WTC11 (cell line): ENCODE measurements around the gene ANKRD13A.

Experiments
- CTCF ChIP-seq: fragments of 200-600 bp; IDR thresholded peaks from 2 replicates; pipeline ENCODE4 v1.8.0; 2022; ENCODE audit warnings: antibody characterized with exemption
- ETV6 ChIP-seq: sonication (generic); formaldehyde crosslinking; IDR thresholded peaks from 2 replicates; pipeline ENCODE4 v1.8.1; 2022; ENCODE audit warnings: mild to moderate bottlenecking, missing genetic modification reagents
- TEAD4 ChIP-seq: sonication (generic); formaldehyde crosslinking; IDR thresholded peaks from 2 replicates; pipeline ENCODE4 v1.8.0; 2022; ENCODE audit warnings: mild to moderate bottlenecking, missing genetic modification reagents

- TF ChIP-seq TEAD4 (CRISPR knock-in tag): no peak
- TF ChIP-seq CTCF: no peak
- no peak for TF ChIP-seq ETV6 (CRISPR knock-in tag)
Observed at GRCh38 chr12:109988274-109988673, 11.0 kb upstream of the ANKRD13A start.
